ENCODE data around the gene BCL2L1.

GRCh38 chr20:31731321-31731717 is 8.7 kb upstream of the BCL2L1 start:
- TF ChIP-seq CTCF (IDR thresholded peaks at IDR 0.05) (no peak), POLR2A (IDR thresholded peaks at IDR 0.05) (no peak)

Data from body of pancreas (tissue), 4 donors.